B cell (primary cell): Measurements from ENCODE around the gene SERTAD4. TPM values are rescaled to one million over a fixed set of nuclear protein-coding genes. Genes with fewer than 3 reads are reported as not detected.

Experiments
- ATAC-seq: fragments of 200-7000 bp; cut with Tn5 transposase; one replicate; pipeline ENCODE4 v1.10.0; 2021; ENCODE audit warnings: low read depth, mild to moderate bottlenecking, moderate number of reproducible peaks, moderate library complexity
- CTCF ChIA-PET: fragments of 350-600 bp; sonication (Branson Sonifier 250); formaldehyde crosslinking; loops from one replicate; lab custom pipeline; 2021; ENCODE audit warnings: antibody characterized with exemption, inconsistent platforms; lab: Charles Lee
- POLR2A ChIA-PET: fragments of 350-600 bp; sonication (Branson Sonifier 250); formaldehyde crosslinking; loops from one replicate; lab custom pipeline; 2021; ENCODE audit warnings: antibody characterized with exemption; lab: Charles Lee
- DNase-seq: peaks from one replicate; pipeline ENCODE4 v3.0.0; 2013
- H2AFZ ChIP-seq: 2 replicates; pipeline ENCODE4 v1.6.1; 2012; ENCODE audit warnings: mild to moderate bottlenecking, low read depth, low read length; ENCODE audit not compliant: insufficient read depth, poor library complexity, severe bottlenecking
- H3K27ac ChIP-seq, 2 donors: 1 replicate in 1 of 2; 2 replicates in 1 of 2; pipeline ENCODE4 v1.5.1; 2012 to 2013; ENCODE audit warnings: low read length in 2 of 2, mild to moderate bottlenecking in 2 of 2, moderate library complexity in 1 of 2
- H3K27me3 ChIP-seq, 4 experiments: fragments of 200-600 bp in 1 of 4; sonication (generic) in 1 of 4; replicated peaks in 1 of 4; 1 replicate in 2 of 4; 2 replicates in 2 of 4; pipeline versions ENCODE4 v1.6.1 to v1.7.0; 2013 to 2016; ENCODE audit warnings: low read length in 3 of 4, mild to moderate bottlenecking in 2 of 4, mixed read lengths in 1 of 4, moderate library complexity in 1 of 4; ENCODE audit not compliant: insufficient read depth in 4 of 4, control insufficient read depth in 3 of 4; ENCODE audit errors: control extremely low read depth in 1 of 4
- H3K36me3 ChIP-seq, 2 experiments: replicated peaks in 1 of 2; 1 replicate in 1 of 2; 2 replicates in 1 of 2; pipeline versions ENCODE4 v1.6.1 to v1.7.1; 2013; ENCODE audit warnings: low read length in 1 of 2; ENCODE audit not compliant: insufficient read depth in 2 of 2, control insufficient read depth in 1 of 2; ENCODE audit errors: control extremely low read depth in 1 of 2, extremely low read depth in 1 of 2
- H3K4me1 ChIP-seq, 2 donors: fragments of 200-600 bp in 1 of 2; sonication (generic) in 1 of 2; 1 replicate in 1 of 2; 2 replicates in 1 of 2; pipeline versions ENCODE4 v1.5.1 to v1.6.1; 2013 to 2017; ENCODE audit warnings: low read length in 2 of 2; ENCODE audit not compliant: control insufficient read depth in 2 of 2, insufficient read depth in 2 of 2
- H3K4me2 ChIP-seq: replicated peaks from 2 replicates; pipeline ENCODE3; 2012; ENCODE audit warnings: mild to moderate bottlenecking, low read depth, low read length; ENCODE audit not compliant: poor library complexity, severe bottlenecking
- H3K4me3 ChIP-seq, 5 experiments: fragments of 200-600 bp in 1 of 5; sonication (generic) in 1 of 5; 1 replicate in 3 of 5; 2 replicates in 2 of 5; pipeline versions ENCODE4 v1.5.1 to v1.7.0; 2011 to 2016; ENCODE audit warnings: low read length in 4 of 5, mild to moderate bottlenecking in 4 of 5, low read depth in 2 of 5, control low read depth in 1 of 5, moderate library complexity in 1 of 5; ENCODE audit not compliant: insufficient read depth in 1 of 5; ENCODE audit errors: control extremely low read depth in 1 of 5, extremely low read depth in 1 of 5
- H3K79me2 ChIP-seq: fragments of 200-600 bp; sonication (generic); one replicate; pipeline ENCODE4 v1.6.0; 2016; ENCODE audit warnings: low read length; ENCODE audit not compliant: control insufficient read depth, insufficient read depth
- H3K9ac ChIP-seq: fragments of 200-600 bp; sonication (generic); 2 replicates; pipeline ENCODE4 v1.6.1; 2017; ENCODE audit warnings: mild to moderate bottlenecking, low read length, moderate library complexity
- H3K9me3 ChIP-seq, 3 donors: one replicate each; pipeline versions ENCODE4 v1.6.1 to v1.7.1; 2013; ENCODE audit warnings: low read length in 2 of 3; ENCODE audit not compliant: control insufficient read depth in 2 of 3, insufficient read depth in 1 of 3; ENCODE audit errors: control extremely low read depth in 1 of 3
- H4K20me1 ChIP-seq: 2 replicates; pipeline ENCODE4 v1.6.0; 2012; ENCODE audit warnings: mild to moderate bottlenecking, low read length; ENCODE audit not compliant: insufficient read depth, control insufficient read depth, poor library complexity, severe bottlenecking
- H3K27ac Mint-ChIP-seq: one replicate; pipeline ENCODE4 v1.8.0; 2021; ENCODE audit warnings: mixed read lengths
- H3K27me3 Mint-ChIP-seq: one replicate; pipeline ENCODE4 v1.8.0; 2021; ENCODE audit warnings: mixed read lengths
- H3K4me1 Mint-ChIP-seq: one replicate; pipeline ENCODE4 v1.8.0; 2021; ENCODE audit warnings: mixed read lengths
- H3K4me3 Mint-ChIP-seq: one replicate; pipeline ENCODE4 v1.8.0; 2021; ENCODE audit warnings: mixed read lengths
- H3K9me3 Mint-ChIP-seq: one replicate; pipeline ENCODE4 v1.8.0; 2022; ENCODE audit warnings: mixed read lengths; ENCODE audit not compliant: insufficient read depth
- EZH2 ChIP-seq: IDR thresholded peaks from 2 replicates; pipeline ENCODE4 v1.6.1; 2012; ENCODE audit warnings: borderline replicate concordance, low read depth, mild to moderate bottlenecking, moderate library complexity, low read length; ENCODE audit not compliant: insufficient read depth, poor library complexity, severe bottlenecking
- WGBS: methylation state at CpG from one replicate; pipeline ENCODE4 v1.1.5; 2013; ENCODE audit warnings: missing lambda C conversion rate; ENCODE audit not compliant: insufficient coverage; 5-methylcytosine and 5-hydroxymethylcytosine counted together
- intact Hi-C: fragments of 100-400 bp; cut with micrococcal nuclease; formaldehyde crosslinking; loops from one replicate; pipeline ENCODE4 v1.10.0; 2022
- polyA plus RNA-seq: library from polyadenylated mRNA; depleted of rRNA; stranded (reverse); fragments of >200 nt; gene quantifications from 2 replicates; pipeline ENCODE4 v1.2.3, GENCODE V29; 2012
- total RNA-seq, 2 donors: library from RNA; stranded (reverse); fragments of 120-200 nt in 1 of 2; gene quantifications; 1 replicate in 1 of 2; 2 replicates in 1 of 2; pipeline versions ENCODE4 v1.2.3 to v1.2.4, GENCODE V29; 2013 to 2022
- TF ChIP-seq, protein P1 (sequence below): fragments of 200-600 bp; IDR thresholded peaks from one replicate; pipeline ENCODE4 v1.8.0; 2022; ENCODE audit warnings: antibody characterized with exemption, mild to moderate bottlenecking

The SERTAD4 gene
- total and polyA plus RNA-seq, 2 donors (not counting 1 experiment from before 2014, with no cell fraction given), result not detected

- 0% methylated on average over 4 of the region's 10 CpGs for WGBS
- POLR2A ChIA-PET, result interaction anchor here (0.6 kb wide), 1 partner anchor 1024 kb away, joined by 3 read pairs; no protein-coding TSS in a partner anchor
- Histone ChIP-seq H3K4me1 (peaks cover 14 to 15% of the 10 kb centered on the region in 2 donors), H3K4me3 (no peak overlapping the region), H3K27ac (no peak overlapping the region), H3K36me3 (no peaks in the 10 kb centered on the region), H3K9ac (no peak overlapping the region), H2AFZ (no peak overlapping the region), H3K27me3 (peaks cover 1 to 53% (median 42%) of the 10 kb centered on the region in 4 experiments), H3K9me3 (no peaks in the 10 kb centered on the region), H3K79me2 (no peaks in the 10 kb centered on the region), H3K4me2 (peak overlapping the region; percentile 71), H4K20me1 (no peaks in the 10 kb centered on the region)
- CTCF ChIA-PET, result no interaction called here
- H3K4me1 Mint-ChIP-seq, result peaks cover 17% of the 10 kb centered on the region
- intact Hi-C loops, result no loop called here
- no peaks in the 10 kb centered on the region for H3K9me3 Mint-ChIP-seq
- H3K27me3 Mint-ChIP-seq, result peaks cover 59% of the 10 kb centered on the region
- DNase-seq, result no peak
- TF ChIP-seq, protein P1, sequence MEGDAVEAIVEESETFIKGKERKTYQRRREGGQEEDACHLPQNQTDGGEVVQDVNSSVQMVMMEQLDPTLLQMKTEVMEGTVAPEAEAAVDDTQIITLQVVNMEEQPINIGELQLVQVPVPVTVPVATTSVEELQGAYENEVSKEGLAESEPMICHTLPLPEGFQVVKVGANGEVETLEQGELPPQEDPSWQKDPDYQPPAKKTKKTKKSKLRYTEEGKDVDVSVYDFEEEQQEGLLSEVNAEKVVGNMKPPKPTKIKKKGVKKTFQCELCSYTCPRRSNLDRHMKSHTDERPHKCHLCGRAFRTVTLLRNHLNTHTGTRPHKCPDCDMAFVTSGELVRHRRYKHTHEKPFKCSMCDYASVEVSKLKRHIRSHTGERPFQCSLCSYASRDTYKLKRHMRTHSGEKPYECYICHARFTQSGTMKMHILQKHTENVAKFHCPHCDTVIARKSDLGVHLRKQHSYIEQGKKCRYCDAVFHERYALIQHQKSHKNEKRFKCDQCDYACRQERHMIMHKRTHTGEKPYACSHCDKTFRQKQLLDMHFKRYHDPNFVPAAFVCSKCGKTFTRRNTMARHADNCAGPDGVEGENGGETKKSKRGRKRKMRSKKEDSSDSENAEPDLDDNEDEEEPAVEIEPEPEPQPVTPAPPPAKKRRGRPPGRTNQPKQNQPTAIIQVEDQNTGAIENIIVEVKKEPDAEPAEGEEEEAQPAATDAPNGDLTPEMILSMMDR, result no peak
- TF ChIP-seq EZH2, result no peak
- peak overlapping the region; percentile 38 for H3K4me3 Mint-ChIP-seq
- ATAC-seq, result no peak
- no peak overlapping the region for H3K27ac Mint-ChIP-seq
Measured at GRCh38 chr1:210234329-210234757, 1.7 kb downstream of the SERTAD4 start.

- Mint-ChIP-seq H3K9me3 (no peaks in the 10 kb centered on the region), H3K27ac (no peak overlapping the region), H3K27me3 (peaks cover 62% of the 10 kb centered on the region), H3K4me3 (no peak overlapping the region), H3K4me1 (peaks cover 17% of the 10 kb centered on the region)
- DNase-seq (no peak), ATAC-seq (no peak)
- Histone ChIP-seq H3K27ac (no peak overlapping the region), H3K4me2 (no peak overlapping the region), H3K27me3 (peaks cover 1 to 48% (median 43%) of the 10 kb centered on the region in 4 experiments), H4K20me1 (no peaks in the 10 kb centered on the region), H3K9ac (no peak overlapping the region), H3K36me3 (no peaks in the 10 kb centered on the region), H3K4me3 (no peak overlapping the region), H3K9me3 (no peaks in the 10 kb centered on the region), H2AFZ (no peak overlapping the region), H3K79me2 (no peaks in the 10 kb centered on the region), H3K4me1 (peaks cover 14 to 15% of the 10 kb centered on the region in 2 donors)
- CTCF ChIA-PET, result no interaction called here
- WGBS, result no CpG with 5 or more reads among the region's 3 CpGs
- intact Hi-C loops, result no loop called here
- POLR2A ChIA-PET, result interaction anchor here (0.6 kb wide), 1 partner anchor 107 kb away, joined by 3 read pairs; no protein-coding TSS in a partner anchor
- TF ChIP-seq, protein P1, result no peak
- TF ChIP-seq EZH2, result no peak
Measured at GRCh38 chr1:210235363-210236053, 2.9 kb downstream of the SERTAD4 start.
